ENCODE data around the gene CDH1. TPM values are rescaled to one million over a fixed set of nuclear protein-coding genes. Genes with fewer than 3 reads are reported as not detected.
A peak's percentile ranks its signal among the peaks of the same experiment; 100 is the strongest.

The CDH1 gene
- total RNA-seq, 1 experiment from 2014 or later, result 328 TPM

DNA sequence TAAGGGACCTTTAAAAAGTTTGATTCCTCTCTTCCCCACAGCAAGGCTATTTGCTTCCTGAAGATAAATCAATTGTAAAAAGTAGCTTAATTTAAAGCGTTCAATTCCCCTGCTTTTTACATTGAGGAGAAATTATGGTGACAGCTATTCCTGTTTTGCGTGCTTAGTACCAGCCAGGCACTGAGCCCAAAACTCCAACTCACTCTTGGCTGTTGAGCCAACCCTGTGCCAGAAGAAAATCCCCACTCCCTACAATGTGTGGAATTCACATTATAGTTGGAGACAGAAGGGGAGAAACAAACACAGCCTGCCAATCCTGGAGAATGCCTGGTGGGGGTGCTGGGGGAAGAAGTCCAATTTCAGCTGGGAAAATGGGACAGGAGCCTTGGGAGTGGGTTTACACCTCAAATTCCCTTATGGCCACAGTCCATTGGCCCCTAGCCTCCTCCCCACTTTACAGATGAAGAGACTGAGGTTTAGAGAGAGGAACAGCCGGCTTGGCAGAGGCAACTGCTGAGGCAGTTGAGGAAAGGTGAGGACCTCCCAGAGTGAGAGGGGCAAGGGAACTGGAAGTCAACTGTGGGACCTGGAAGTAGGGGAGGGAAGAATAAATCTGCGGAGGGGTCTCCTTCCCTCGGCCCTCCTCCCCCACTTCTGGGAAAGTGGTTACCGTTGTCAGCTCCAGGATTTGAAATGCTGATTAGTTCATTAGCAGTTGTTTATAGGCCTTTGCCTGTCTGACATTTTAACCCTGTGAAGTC is 26.1 kb downstream of the CDH1 start:
- H3K4me3 Mint-ChIP-seq (ENCODE audit: low read depth, unreplicated experiment), result no peak overlapping the region
- intact Hi-C loops (cut with micrococcal nuclease; ENCODE audit: unreplicated experiment), result no loop called here
- peaks cover 54% of the 10 kb centered on the region for H3K36me3 Mint-ChIP-seq (ENCODE audit: insufficient read depth, unreplicated experiment)
- BruUV-seq (replicated peaks), result no TSS peak
- CTCF ChIA-PET, result interaction anchor here (1.0 kb wide), 1 partner anchor 9 kb away, joined by 3 read pairs; no protein-coding TSS in a partner anchor
- peaks cover 30% of the 10 kb centered on the region for H3K4me1 Mint-ChIP-seq (ENCODE audit: low read depth, unreplicated experiment)
- TF ChIP-seq, protein P1, sequence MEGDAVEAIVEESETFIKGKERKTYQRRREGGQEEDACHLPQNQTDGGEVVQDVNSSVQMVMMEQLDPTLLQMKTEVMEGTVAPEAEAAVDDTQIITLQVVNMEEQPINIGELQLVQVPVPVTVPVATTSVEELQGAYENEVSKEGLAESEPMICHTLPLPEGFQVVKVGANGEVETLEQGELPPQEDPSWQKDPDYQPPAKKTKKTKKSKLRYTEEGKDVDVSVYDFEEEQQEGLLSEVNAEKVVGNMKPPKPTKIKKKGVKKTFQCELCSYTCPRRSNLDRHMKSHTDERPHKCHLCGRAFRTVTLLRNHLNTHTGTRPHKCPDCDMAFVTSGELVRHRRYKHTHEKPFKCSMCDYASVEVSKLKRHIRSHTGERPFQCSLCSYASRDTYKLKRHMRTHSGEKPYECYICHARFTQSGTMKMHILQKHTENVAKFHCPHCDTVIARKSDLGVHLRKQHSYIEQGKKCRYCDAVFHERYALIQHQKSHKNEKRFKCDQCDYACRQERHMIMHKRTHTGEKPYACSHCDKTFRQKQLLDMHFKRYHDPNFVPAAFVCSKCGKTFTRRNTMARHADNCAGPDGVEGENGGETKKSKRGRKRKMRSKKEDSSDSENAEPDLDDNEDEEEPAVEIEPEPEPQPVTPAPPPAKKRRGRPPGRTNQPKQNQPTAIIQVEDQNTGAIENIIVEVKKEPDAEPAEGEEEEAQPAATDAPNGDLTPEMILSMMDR (IDR thresholded peaks at IDR 0.05; ENCODE audit: unreplicated experiment), result no peak
- DNase-seq, result no peak
- H3K27me3 Mint-ChIP-seq (ENCODE audit: unreplicated experiment), result no peaks in the 10 kb centered on the region
- no peaks in the 10 kb centered on the region for H3K9me3 Mint-ChIP-seq (ENCODE audit: low read depth, unreplicated experiment)
- H3K27ac Mint-ChIP-seq (ENCODE audit: unreplicated experiment), result peak overlapping the region; percentile 47

DNA sequence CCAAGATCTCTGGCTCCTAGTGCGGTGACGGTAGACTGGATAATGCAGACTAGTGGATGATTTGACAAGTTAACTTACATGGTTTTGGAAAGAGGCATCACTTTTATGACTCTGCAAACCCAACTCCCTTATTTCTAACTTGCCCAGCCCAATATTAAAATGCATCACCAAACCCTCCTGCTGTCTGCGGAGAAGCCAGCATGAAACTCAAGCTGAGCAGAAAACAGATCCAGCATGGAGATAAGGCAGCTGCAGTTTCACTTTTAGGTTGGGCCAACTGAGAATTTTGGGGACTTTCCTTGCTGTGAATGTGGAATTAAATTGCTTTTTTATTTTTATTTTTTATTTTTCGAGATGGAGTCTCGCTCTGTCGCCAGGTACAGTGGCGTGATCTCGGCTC is 27.8 kb downstream of the CDH1 start:
- TF ChIP-seq, protein P1 (IDR thresholded peaks at IDR 0.05; ENCODE audit: unreplicated experiment), result no peak
- BruUV-seq (replicated peaks), result no TSS peak
- peaks cover 46% of the 10 kb centered on the region for H3K36me3 Mint-ChIP-seq (ENCODE audit: insufficient read depth, unreplicated experiment)
- H3K4me3 Mint-ChIP-seq (ENCODE audit: low read depth, unreplicated experiment), result no peak overlapping the region
- H3K27me3 Mint-ChIP-seq (ENCODE audit: unreplicated experiment), result no peaks in the 10 kb centered on the region
- CTCF ChIA-PET, result no interaction called here
- peaks cover 25% of the 10 kb centered on the region for H3K4me1 Mint-ChIP-seq (ENCODE audit: low read depth, unreplicated experiment)
- H3K9me3 Mint-ChIP-seq (ENCODE audit: low read depth, unreplicated experiment), result no peaks in the 10 kb centered on the region
- no peak for DNase-seq
- intact Hi-C loops (cut with micrococcal nuclease; ENCODE audit: unreplicated experiment), result no loop called here
- H3K27ac Mint-ChIP-seq (ENCODE audit: unreplicated experiment), result no peak overlapping the region

DNA sequence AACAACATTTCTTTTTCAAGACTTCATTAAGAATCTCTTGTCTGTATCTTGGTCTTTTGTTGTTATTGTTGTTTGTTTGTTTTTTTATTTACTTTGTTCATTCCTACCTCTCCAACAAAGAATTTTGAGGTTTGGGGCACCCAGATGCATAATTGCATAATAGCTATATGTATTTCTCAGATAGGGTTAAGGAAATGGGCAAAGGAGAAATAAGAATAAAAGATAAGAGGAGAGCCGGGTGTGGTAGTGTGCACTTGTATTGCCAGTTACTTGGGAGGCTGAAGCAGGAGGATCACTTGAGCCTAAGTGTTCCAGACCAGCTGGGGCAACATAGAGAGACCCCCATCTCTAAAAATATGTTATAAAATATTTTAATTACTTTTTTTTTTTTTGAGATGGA is 30.5 kb downstream of the CDH1 start:
- CTCF ChIA-PET, result interaction anchor here (1.3 to 1.5 kb wide), 2 partner anchors 11 kb away, joined by 4 to 7 read pairs; no protein-coding TSS in a partner anchor
- intact Hi-C loops (cut with micrococcal nuclease; ENCODE audit: unreplicated experiment), result no loop called here
- BruUV-seq (replicated peaks), result no TSS peak
- Mint-ChIP-seq H3K4me3 (ENCODE audit: low read depth, unreplicated experiment) (no peak overlapping the region), H3K4me1 (ENCODE audit: low read depth, unreplicated experiment) (no peaks in the 10 kb centered on the region), H3K36me3 (ENCODE audit: insufficient read depth, unreplicated experiment) (peaks cover 44% of the 10 kb centered on the region), H3K27me3 (ENCODE audit: unreplicated experiment) (no peaks in the 10 kb centered on the region), H3K9me3 (ENCODE audit: low read depth, unreplicated experiment) (no peaks in the 10 kb centered on the region), H3K27ac (ENCODE audit: unreplicated experiment) (no peak overlapping the region)
- TF ChIP-seq, protein P1 (IDR thresholded peaks at IDR 0.05; ENCODE audit: unreplicated experiment), result no peak
- DNase-seq, result no peak

DNA sequence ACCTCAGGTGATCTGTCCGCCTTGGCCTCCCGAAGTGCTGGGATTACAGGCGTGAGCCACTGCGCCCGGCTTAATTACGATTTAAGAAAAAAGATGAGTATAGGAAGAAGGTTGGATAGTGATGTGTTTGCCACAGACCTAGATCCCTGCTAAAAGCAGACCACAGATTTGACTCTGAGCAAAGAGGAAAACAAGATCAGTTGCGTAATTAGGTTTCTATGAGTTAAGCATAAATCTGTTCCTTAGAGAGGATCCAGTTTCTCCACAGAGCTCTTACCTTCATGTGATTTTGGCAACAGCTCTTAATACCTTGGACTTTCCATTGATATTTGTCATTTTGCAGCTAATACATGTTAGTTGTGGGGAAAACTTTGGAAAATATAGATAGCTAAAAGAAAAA is 31.1 kb downstream of the CDH1 start:
- CTCF ChIA-PET, result interaction anchor here (1.3 to 1.5 kb wide), 2 partner anchors 10 to 12 kb away, joined by 4 to 7 read pairs; no protein-coding TSS in a partner anchor
- peaks cover 46% of the 10 kb centered on the region for H3K36me3 Mint-ChIP-seq (ENCODE audit: insufficient read depth, unreplicated experiment)
- intact Hi-C loops (cut with micrococcal nuclease; ENCODE audit: unreplicated experiment), result no loop called here
- no peak overlapping the region for H3K4me3 Mint-ChIP-seq (ENCODE audit: low read depth, unreplicated experiment)
- H3K9me3 Mint-ChIP-seq (ENCODE audit: low read depth, unreplicated experiment), result no peaks in the 10 kb centered on the region
- no peak overlapping the region for H3K27ac Mint-ChIP-seq (ENCODE audit: unreplicated experiment)
- no TSS peak for BruUV-seq (replicated peaks)
- no peaks in the 10 kb centered on the region for H3K4me1 Mint-ChIP-seq (ENCODE audit: low read depth, unreplicated experiment)
- no peak for DNase-seq
- no peaks in the 10 kb centered on the region for H3K27me3 Mint-ChIP-seq (ENCODE audit: unreplicated experiment)
- TF ChIP-seq, protein P1 (IDR thresholded peaks at IDR 0.05; ENCODE audit: unreplicated experiment), result no peak
